ENCODE data around the gene FIBIN.

FIBIN gene

DNA sequence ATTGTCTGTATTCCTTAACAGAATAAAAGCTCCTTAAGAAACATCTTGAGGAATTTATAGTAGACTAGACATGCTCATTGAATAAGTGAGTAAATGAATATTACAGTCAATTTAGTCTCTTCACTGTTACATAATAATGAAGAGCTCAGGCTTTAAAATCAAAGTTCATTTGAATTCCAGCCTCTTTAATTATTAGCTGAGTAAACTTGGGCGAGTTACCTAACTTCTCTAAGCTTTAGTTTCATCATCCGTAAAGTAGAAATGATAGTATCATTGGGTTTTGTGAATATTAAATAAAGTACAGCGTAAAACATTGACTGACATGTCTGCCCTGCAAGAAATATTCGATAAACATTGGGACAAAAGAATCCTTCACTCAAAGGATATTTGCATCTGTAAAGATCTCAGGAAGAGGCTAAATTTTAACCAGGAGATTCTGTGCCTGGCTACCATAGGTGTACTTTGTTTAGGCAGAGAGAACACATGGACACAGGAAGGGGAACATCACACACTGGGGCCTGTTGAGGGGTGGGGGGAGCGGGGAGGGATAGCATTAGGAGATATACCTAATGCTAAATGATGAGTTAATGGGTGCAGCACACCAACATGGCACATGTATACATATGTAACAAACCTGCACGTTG is 31.5 kb downstream of the FIBIN start:
- intact Hi-C loops (cut with DNase I; ENCODE audit: low total_unique reads), result no loop called here
- Histone ChIP-seq H3K9me3 (no peaks in the 10 kb centered on the region), H3K36me3 (no peaks in the 10 kb centered on the region), H3K27ac (no peak overlapping the region), H3K4me1 (peaks cover 0 to 29% (median 7%) of the 10 kb centered on the region in 4 donors), H3K27me3 (no peaks in the 10 kb centered on the region), H3K4me3 (no peak overlapping the region)
- TF ChIP-seq, protein P1, sequence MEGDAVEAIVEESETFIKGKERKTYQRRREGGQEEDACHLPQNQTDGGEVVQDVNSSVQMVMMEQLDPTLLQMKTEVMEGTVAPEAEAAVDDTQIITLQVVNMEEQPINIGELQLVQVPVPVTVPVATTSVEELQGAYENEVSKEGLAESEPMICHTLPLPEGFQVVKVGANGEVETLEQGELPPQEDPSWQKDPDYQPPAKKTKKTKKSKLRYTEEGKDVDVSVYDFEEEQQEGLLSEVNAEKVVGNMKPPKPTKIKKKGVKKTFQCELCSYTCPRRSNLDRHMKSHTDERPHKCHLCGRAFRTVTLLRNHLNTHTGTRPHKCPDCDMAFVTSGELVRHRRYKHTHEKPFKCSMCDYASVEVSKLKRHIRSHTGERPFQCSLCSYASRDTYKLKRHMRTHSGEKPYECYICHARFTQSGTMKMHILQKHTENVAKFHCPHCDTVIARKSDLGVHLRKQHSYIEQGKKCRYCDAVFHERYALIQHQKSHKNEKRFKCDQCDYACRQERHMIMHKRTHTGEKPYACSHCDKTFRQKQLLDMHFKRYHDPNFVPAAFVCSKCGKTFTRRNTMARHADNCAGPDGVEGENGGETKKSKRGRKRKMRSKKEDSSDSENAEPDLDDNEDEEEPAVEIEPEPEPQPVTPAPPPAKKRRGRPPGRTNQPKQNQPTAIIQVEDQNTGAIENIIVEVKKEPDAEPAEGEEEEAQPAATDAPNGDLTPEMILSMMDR (IDR thresholded peaks at IDR 0.05), result no peak
- DNase-seq, result no peak

DNA sequence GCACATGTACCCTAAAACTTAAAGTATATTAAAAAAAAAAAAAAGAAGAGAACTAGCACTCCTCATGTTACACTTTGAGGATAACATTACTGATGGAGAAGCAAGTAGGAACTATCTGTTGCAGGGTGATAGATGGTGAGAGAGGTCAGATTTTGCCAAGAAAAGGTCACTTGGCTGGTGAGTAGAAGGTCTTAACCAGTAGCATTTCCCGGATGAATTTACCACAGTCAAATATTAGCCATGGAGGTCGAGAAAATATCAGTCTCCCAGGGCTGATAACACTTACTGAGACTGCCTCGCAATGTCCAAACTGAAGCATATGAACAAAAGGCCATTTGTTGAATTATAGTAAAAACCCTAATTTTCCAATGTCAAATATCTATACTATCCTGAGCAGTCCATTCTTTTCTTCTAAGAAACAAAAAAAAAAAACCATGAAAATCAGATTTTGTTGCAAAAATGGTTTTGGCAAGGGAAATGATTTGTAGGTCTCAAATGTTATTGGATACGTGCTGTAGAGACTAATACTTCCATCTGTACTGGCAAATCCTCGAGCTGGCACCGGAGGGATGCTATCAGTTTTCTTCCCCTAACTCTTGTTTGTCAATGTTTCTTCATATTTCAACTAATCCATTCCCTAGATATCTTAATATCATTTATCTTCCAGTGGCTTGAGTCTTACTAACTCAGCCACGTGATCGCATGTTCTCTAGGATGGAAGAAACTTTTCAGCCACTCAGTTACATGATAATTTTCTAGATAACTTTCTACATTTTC is 32.2 kb downstream of the FIBIN start:
- H3K27ac ChIP-seq, result no peak overlapping the region
- H3K36me3 ChIP-seq, result no peaks in the 10 kb centered on the region
- intact Hi-C loops (cut with DNase I; ENCODE audit: low total_unique reads), result no loop called here
- TF ChIP-seq, protein P1 (IDR thresholded peaks at IDR 0.05), result no peak
- H3K4me1 ChIP-seq, result peaks cover 0 to 23% (median 7%) of the 10 kb centered on the region in 4 donors
- DNase-seq, result no peak
- H3K9me3 ChIP-seq, result no peaks in the 10 kb centered on the region
- H3K4me3 ChIP-seq, result no peak overlapping the region
- no peaks in the 10 kb centered on the region for H3K27me3 ChIP-seq

DNA sequence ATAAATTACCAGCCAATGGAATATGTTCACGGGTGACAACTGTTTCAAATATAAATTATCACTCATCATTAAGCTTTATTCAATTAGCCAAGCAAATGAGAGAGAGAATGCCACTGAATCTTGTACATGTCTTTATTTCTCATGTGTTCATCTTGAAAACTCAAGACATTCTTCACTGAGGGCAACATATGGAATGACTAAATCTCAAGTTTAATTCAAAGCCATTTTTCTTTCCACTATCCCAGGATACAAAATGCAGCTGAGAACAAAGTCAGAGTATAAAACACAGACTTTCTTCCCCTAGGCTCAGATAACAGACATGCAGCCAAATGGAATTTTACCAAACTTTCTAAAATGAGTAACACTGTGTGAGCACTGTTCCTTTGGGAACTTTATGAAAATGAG is 34.7 kb downstream of the FIBIN start:
- Histone ChIP-seq H3K4me1 (peaks cover 0 to 23% (median 7%) of the 10 kb centered on the region in 4 donors), H3K4me3 (no peak overlapping the region), H3K9me3 (no peaks in the 10 kb centered on the region), H3K27me3 (no peaks in the 10 kb centered on the region), H3K27ac (peak overlapping the region; percentile 3 to 32), H3K36me3 (no peaks in the 10 kb centered on the region)
- no peak for DNase-seq
- intact Hi-C loops (cut with DNase I; ENCODE audit: low total_unique reads), result no loop called here
- TF ChIP-seq, protein P1 (IDR thresholded peaks at IDR 0.05), result no peak

DNA sequence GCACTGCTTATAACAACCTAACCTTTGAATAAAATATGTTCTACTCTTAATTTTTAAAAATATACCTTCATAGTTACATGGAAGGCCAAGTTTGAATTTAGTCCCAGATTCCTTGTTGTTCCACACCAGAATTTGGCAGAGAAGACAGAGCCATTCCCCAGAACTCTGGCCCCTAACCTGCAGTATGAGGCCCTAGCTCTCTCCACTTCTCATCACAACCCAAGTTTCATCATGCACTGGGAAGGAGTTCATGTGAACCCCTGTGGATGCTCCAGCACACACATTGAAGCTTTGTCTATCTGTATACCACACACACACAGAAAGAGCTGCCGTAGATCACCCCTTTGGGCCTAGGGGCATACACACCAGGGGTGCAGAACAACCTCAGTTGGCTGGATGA is 36.1 kb downstream of the FIBIN start:
- no peaks in the 10 kb centered on the region for H3K36me3 ChIP-seq
- H3K27ac ChIP-seq, result peak overlapping the region in 1 of 2 donors; percentile 26
- TF ChIP-seq, protein P1 (IDR thresholded peaks at IDR 0.05), result no peak
- peaks cover 0 to 6% (median 0%) of the 10 kb centered on the region in 3 donors for H3K9me3 ChIP-seq
- peaks cover 0 to 23% (median 7%) of the 10 kb centered on the region in 4 donors for H3K4me1 ChIP-seq
- no peak overlapping the region for H3K4me3 ChIP-seq
- intact Hi-C loops (cut with DNase I; ENCODE audit: low total_unique reads), result no loop called here
- no peak for DNase-seq
- no peaks in the 10 kb centered on the region for H3K27me3 ChIP-seq

DNA sequence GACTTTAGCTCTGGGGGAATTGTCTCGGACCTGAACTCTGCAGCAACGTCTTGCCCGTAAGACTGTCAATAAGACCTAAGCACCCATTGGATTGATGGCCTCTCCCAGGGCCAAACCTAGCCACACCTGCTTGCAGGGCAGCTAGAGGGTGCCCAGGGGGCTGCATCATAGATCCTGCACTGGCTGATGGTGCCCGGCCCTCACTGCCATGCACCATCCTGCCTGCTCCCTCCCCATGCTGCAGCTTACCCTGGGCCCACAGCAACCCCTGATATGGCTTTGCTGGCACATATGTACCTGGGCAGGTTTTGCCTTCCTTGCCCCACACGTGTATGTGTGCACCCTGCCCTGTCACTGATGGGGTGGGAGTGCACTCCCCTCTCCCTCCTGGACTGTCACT is 37.8 kb downstream of the FIBIN start:
- Histone ChIP-seq H3K4me3 (no peak overlapping the region), H3K27ac (no peak overlapping the region), H3K4me1 (peaks cover 0 to 23% (median 7%) of the 10 kb centered on the region in 4 donors), H3K36me3 (no peaks in the 10 kb centered on the region), H3K27me3 (no peaks in the 10 kb centered on the region), H3K9me3 (peaks cover 0 to 6% (median 0%) of the 10 kb centered on the region in 3 donors)
- DNase-seq, result no peak
- intact Hi-C loops (cut with DNase I; ENCODE audit: low total_unique reads), result no loop called here
- TF ChIP-seq, protein P1 (IDR thresholded peaks at IDR 0.05), result no peak

All from tibial artery (tissue), 4 donors.